HG03025 (cell line): Measurements from ENCODE around the gene ELOVL5.
"Not testable (repeated sequence)": the region's sequence is repeated elsewhere in the genome, so short reads cannot be mapped to it uniquely, and the experiment has no call there.

Experiments used
- ATAC-seq: cut with Tn5 transposase; IDR thresholded peaks from one replicate; pipeline ENCODE4 v1.9.1; 2021; ENCODE audit warnings: mild to moderate bottlenecking, moderate library complexity; ENCODE audit not compliant: unreplicated experiment, low FRiP score

Gene ELOVL5

GRCh38 chr6:53333439-53334408 lies 15.0 kb downstream of the ELOVL5 start:
- ATAC-seq, result no peak

GRCh38 chr6:53331678-53332077 lies 17.1 kb downstream of the ELOVL5 start:
- ATAC-seq, result no peak

GRCh38 chr6:53330137-53330536 lies 18.6 kb downstream of the ELOVL5 start:
- ATAC-seq, result no peak

DNA sequence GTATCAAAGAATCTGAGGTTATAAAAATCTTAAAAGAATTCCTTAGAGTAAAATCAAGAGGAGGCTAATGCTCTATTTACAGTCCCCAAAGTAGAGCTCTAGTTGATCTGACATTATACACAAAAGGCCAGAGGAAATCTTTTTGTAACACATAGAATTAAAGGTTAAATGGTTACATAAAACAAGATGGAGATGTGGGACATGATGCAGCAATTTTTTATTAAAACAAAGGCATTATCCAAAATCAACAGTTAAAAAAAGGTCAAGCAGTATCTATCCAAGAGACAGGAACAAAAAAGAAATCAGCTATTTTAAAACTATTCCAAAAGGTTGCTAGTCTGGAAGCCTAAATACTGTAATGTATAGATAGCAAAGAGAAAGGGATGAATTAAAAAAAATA lies 20.4 kb downstream of the ELOVL5 start:
- no peak for ATAC-seq

- ATAC-seq, result no peak
These were observed 21.7 kb downstream of the ELOVL5 start for GRCh38 chr6:53327017-53327395.

GRCh38 chr6:53326372-53327016 lies 22.3 kb downstream of the ELOVL5 start:
- no peak for ATAC-seq

GRCh38 chr6:53325785-53326184 lies 23.0 kb downstream of the ELOVL5 start:
- no peak for ATAC-seq

- ATAC-seq, result no peak
These were observed 26.3 kb downstream of the ELOVL5 start for GRCh38 chr6:53322188-53323029.

GRCh38 chr6:53321701-53322100 lies 27.0 kb downstream of the ELOVL5 start:
- ATAC-seq, result no peak

- ATAC-seq, result no peak
These were observed 27.8 kb downstream of the ELOVL5 start for GRCh38 chr6:53320964-53321363.

DNA sequence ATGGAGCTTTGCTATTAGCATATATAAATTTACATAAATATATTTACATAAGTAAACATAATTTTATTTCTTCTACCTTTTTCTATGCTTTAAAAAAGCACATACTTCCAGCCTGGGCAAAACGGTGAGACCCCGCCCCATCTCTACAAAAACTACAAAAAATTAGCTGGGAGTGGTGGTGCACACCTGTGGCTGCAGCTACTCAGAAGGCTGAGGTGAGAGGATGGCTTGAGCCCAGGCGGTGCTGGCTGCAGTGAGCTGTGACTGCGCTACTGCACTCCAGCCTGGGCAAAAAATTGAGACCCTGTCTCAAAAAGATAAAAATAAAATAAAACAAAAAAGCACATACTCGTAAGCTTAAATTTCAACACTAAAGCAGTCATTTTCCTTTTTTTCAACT lies 30.3 kb downstream of the ELOVL5 start:
- no peak for ATAC-seq

DNA sequence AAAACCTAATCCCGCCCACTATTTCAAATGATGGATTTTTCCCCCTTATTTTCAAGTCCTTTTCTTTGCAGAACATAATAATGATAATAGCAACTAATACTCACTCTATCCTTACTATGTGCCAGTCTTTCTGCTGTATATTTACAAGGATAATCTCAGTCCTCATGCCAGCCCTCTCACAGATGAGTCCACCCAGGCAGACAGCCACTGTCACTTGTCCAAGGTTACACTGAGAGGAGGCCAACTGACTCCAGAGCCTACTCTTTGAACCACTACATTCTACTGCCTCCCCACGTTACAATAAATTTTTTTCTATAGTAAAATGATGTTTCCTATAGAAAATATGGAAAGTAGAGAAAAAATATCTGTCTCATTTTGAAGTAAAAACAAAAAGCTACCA lies 30.9 kb downstream of the ELOVL5 start:
- ATAC-seq, result no peak

- ATAC-seq, result not testable (repeated sequence)
These were observed 31.5 kb downstream of the ELOVL5 start for GRCh38 chr6:53317299-53317698.

DNA sequence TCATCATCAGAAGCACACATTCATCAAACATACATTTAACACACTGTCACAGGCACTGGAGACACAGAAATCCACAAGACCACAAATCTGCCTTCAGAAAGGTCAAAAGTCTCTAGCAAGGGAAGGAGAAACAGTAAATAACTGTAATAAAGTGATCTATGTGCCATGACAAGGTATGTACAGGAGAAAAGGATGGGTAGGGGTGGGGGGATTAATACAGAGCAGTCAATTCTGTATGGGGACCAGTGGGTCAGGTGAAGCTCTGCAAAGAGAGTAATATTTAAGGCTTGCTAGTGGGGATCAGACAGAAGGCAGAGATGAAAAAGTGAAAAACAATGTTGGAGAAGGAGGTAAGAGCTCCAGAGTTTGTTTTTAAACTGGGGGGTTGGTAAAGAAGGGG lies 32.6 kb downstream of the ELOVL5 start:
- ATAC-seq, result no peak

DNA sequence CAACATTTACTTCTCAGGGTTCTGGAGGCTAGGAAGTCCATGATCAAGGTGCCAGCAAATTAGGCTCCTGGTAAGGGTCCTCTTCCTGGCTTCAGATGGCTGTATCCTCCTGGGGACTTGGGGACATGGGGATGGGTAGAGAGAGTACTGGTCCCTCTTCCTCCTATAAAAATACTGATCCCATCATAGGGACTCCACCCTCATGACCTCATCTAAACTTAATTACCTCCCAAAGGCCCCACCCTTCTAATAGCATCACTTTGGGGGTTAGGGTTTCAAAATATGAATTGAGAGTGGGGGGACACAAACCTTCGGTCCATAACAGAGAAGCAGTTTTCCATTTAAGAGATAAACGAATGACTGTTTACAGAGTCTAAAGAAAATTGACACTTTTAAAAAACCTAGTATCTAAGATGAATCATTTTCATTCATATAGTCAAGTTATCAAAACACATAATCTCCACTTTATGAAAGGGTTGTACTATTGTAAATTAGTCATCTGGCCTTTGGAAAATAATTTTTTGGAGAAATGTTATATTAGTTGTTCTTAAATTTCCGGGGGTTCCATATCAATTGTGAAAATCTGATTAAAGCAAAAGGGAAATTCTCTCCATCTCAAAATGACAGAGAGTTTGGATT lies 33.5 kb downstream of the ELOVL5 start:
- no peak for ATAC-seq

DNA sequence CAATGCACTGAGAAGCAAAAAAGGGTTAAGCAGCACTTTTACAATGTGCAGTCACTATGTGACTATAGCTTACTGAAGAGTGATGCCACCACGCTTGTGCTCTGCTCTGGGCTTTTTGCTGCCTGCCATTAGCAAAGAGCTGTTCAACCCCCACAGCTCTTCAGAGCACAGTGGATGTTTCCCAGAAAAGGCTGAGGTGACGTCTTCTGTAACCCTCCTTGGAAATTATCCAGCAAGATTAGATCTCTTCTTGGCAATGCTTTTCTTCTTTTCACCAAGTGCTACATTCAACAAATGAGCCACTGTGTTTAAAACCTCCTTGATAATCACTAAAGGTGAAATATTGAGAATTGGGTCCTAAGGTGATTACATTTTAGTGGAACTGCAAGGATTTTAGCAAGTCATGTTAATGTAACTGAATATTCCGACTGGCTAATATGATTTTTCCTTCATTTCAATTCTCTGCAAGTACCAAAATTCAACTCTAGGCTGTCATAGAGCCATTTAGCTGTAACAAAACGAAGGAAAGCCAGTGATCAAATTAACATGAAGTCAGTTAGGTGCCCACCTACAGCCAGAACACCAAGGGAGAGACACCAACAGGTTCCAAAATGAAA lies 34.9 kb downstream of the ELOVL5 start:
- no peak for ATAC-seq

GRCh38 chr6:53312355-53312754 lies 36.4 kb downstream of the ELOVL5 start:
- no peak for ATAC-seq

- no peak for ATAC-seq
These were observed 37.2 kb downstream of the ELOVL5 start for GRCh38 chr6:53311586-53311935.

GRCh38 chr6:53310771-53311585 lies 37.8 kb downstream of the ELOVL5 start:
- ATAC-seq, result no peak
